ENCODE data around the gene TOP1.

The TOP1 gene

GRCh38 chr20:41058674-41059635 is 30.3 kb downstream of the TOP1 start:
- no peak for DNase-seq

GRCh38 chr20:41061155-41061554 is 32.5 kb downstream of the TOP1 start:
- no peak for DNase-seq

DNA sequence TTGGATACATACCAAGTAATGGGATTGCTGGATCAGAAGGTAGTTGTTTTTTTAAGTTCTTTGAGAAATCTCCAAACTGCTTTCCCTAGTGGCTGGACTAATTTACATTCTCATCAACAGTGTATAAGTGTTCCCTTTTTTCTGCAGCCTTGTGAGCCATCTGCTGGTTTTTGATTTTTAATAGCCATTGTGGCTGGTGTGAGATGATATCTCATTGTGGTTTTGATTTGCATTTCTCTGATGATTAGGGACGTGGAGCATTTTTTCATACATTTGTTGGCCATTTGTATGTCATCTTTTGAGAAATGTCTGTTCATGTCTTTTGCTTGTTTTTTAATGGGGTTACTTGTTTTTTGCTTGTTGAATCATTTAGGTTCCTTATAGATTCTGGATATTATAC is 34.8 kb downstream of the TOP1 start:
- DNase-seq, result no peak

DNA sequence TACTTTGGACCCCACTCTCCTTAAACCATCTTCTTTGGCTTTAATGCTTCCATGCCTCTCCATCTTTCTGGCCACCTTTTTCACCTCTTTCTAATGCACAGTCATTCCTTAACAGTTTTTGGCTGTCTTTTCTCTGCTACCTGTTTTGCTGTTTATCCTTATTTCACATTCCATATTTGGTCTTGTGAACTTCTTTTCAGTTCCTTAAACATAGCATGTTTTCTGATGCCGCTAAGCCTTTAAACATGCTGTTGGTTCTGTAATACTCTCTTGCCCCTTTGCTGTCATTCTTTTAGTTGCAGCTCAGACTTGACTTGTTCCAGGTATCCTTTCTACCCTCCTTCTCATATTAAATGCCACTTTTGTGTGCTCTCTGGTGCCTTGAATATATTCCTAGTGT is 35.8 kb downstream of the TOP1 start:
- no peak for DNase-seq

- no peak for DNase-seq
Measured at GRCh38 chr20:41065716-41066115, 37.1 kb downstream of the TOP1 start.

GRCh38 chr20:41068806-41069205 is 40.2 kb downstream of the TOP1 start:
- no peak for DNase-seq

- no peak for DNase-seq
Measured at GRCh38 chr20:41072190-41072863, 43.7 kb downstream of the TOP1 start.

- DNase-seq, result no peak
Measured at GRCh38 chr20:41072915-41073314, 44.3 kb downstream of the TOP1 start.

DNA sequence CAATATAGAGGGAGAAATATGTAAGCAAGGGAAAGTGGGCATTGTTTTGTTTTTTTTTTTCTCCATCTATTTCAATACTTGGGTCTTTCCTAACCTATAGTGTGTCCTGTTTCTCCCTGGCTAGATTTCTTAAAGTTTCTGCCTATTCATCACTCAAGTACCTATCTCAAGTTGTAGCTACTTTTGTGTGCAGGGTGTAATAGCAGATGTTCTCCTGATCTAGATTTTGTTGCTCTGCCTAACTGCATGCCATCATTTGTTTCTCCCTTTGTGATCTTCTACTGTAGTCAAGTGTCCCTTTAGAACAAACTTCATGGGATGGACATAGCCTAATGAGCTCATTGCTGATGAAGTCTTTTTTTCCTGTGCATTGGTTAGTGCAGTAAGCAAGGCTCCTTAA is 45.8 kb downstream of the TOP1 start:
- no peak for DNase-seq

GRCh38 chr20:41076776-41077175 is 48.2 kb downstream of the TOP1 start:
- DNase-seq, result no peak

GRCh38 chr20:41078329-41078728 is 49.7 kb downstream of the TOP1 start:
- no peak for DNase-seq

DNA sequence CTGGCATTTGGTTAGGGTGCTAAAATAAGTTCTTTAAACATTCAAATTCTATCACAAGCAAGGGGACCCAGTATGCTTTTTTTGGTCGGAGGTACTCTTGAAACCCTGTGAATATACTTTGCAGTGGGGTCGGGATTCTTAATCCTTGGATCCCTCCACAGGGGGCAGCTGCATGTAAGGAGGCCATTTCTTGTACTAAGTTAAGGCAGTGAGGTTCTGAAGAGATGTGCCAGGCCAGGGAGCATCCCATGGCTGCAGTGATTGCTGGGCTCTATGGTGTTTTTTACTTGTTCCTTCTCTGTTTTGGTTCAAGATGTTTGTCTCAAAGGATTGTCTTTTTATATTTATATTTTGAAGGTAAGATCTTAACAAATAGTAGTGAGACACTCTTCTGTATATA is 50.4 kb downstream of the TOP1 start:
- no peak for DNase-seq

DNA sequence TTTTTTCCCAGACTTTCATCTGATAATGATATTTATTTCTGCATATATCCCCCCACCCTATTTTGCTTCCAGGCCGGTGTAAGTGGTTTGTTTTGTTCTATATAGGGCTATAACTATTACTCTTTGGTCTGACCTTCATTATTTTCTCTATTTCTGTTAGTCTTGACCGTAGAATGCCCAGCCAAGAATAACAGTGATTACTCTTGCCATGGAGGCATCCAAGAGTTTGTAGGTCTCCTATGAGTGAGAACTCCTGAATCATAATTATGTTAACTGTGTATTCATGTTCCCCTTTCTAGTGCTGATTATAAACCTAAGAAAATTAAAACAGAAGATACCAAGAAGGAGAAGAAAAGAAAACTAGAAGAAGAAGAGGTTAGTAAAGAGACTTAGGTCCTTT is 52.2 kb downstream of the TOP1 start:
- no peak for DNase-seq

DNA sequence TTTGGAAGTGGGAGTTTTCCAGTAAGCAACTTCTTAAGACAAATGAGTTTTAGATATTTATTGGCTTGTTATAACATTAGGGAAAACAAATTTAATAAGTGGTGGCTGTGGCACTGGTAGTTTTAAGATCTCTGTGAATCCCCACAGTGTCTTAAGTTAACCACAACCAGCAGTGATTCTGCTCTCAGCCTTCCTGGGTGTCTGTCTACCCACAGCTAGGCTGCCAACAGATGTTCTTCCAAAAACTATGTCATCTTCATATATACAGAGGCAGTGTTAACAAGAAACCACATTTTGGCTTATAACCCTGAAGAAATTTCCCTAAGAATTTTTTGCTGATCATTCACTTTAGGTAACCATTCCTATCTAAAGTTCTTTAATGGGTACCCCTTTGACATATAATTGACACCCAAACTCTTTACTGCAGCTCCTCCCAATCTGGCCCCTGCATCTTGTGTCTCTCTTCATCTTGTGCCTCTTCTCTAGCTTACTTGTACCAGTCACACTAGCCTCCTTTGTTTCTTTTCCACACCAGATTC is 52.7 kb downstream of the TOP1 start:
- DNase-seq, result no peak

DNA sequence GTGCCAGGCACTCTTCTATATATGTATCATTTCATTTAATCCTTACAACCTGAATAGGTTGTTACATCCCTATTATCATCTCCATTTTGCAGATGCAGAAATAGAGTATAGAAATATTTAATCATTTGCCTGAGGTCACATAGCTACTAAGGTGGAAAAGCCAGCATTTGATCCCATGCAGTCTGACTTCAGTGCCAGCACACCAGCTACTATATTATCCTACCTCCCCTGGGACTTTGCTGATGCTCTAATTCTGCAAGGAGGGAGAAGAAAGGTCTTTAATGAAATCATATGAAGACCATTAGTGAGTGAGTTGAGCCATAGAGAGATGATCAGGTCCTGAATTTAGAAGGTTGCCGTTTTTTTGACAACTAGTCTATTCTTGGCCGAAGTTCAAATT is 53.7 kb downstream of the TOP1 start:
- no peak for DNase-seq

DNA sequence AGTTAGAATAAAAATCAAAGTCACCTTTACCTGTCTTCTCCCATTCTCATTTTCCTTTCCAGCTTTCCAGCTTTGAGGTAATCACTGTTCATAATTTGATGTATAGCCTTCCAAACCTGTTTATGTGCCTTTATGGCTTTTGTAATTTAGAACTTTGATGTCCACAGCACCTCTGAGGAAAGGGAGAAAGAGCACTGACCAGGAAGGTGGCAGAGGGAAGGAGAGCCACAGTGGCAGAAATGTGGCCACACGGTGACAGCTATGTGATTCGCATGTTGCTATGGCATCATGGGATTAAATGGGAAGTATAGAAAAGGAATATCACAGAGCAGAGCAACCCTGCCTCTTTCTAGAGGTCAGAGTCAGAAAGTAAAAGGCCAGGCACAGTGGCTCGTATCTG is 57.0 kb downstream of the TOP1 start:
- no peak for DNase-seq

GRCh38 chr20:41086402-41087324 is 58.0 kb downstream of the TOP1 start:
- no peak for DNase-seq

DNA sequence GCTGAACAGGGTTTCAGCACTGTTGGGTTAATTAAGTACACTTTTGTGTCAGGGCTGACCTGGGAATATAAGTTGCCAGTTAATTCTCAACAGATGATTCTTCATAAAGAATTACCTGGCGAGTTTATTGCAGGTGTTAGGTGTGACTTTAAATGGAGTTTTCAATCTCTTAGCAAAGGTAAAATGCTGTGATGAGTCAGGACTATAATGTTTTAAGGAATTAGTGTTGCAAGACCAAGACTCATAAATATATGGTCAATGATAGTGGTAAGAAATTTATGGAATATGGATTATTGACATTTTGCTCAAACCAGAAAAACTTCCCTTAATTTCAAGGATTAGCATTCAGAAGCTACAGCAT is 58.7 kb downstream of the TOP1 start:
- DNase-seq, result no peak

DNA sequence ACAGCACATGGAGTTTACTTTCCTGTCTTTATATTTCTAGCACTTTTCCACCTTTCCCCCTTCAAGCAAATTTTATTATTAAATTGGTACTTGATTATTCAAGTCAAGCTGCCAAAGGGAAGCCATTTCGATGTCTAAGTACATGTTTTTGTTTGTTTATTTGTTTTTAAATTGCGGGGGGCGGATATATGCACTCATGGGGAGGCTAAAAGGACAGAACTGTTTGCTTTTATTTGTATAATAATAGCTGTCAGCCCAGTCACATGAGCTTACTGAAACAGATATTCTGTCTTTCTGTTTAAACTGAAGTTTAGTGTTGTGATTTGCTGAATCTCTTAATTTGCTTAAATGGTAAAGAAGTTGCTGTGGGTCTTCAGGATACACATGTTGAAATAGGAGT is 59.2 kb downstream of the TOP1 start:
- DNase-seq, result no peak

GRCh38 chr20:41089555-41089954 is 60.9 kb downstream of the TOP1 start:
- no peak for DNase-seq

GRCh38 chr20:41091927-41092326 is 63.3 kb downstream of the TOP1 start:
- no peak for DNase-seq

- peak; percentile 21 for DNase-seq
Measured at GRCh38 chr20:41094353-41095055, 65.9 kb downstream of the TOP1 start.

All from GOT3 (cell line).